OCI-LY1 (cell line): Measurements from ENCODE around the gene AFDN.

Experiments
- CTCF ChIP-seq: fragments of 200-600 bp; sonication (generic), shearing (Covaris generic); IDR thresholded peaks from 2 replicates; pipeline ENCODE4 v1.5.1; 2017; ENCODE audit warnings: mild to moderate bottlenecking, antibody characterized with exemption, low read length, moderate library complexity, mixed read lengths
- EZH2 ChIP-seq: fragments of 200-600 bp; sonication (generic), shearing (Covaris generic); IDR thresholded peaks from 2 replicates; pipeline ENCODE4 v1.8.0; 2017; ENCODE audit warnings: borderline replicate concordance, mixed run types, mild to moderate bottlenecking, antibody characterized with exemption, low read length, moderate library complexity, mixed read lengths

GRCh38 chr6:168002804-168003203 is 176.1 kb downstream of the AFDN start:
- TF ChIP-seq CTCF: no peak
- no peak for TF ChIP-seq EZH2
